GM06990 (cell line): ENCODE results near the gene COLEC12.

Experiments used
- DNase-seq: peaks from one replicate; pipeline ENCODE4 v3.0.0-alpha.2; 2011; ENCODE audit not compliant: insufficient read length; ENCODE audit errors: extremely low read depth
- H3K27me3 ChIP-seq: replicated peaks from 2 replicates; pipeline ENCODE4 v1.6.0; 2011; ENCODE audit warnings: low read length; ENCODE audit not compliant: control insufficient read depth, insufficient read depth
- H3K36me3 ChIP-seq: 2 replicates; pipeline ENCODE4 v1.5.1; 2011; ENCODE audit warnings: low read length; ENCODE audit not compliant: control insufficient read depth, insufficient read depth
- H3K4me3 ChIP-seq: replicated peaks from 2 replicates; pipeline ENCODE4 v1.5.1; 2011; ENCODE audit warnings: low read depth, mild to moderate bottlenecking, control low read depth, low read length
- CTCF ChIP-seq: IDR thresholded peaks from 2 replicates; pipeline ENCODE4 v1.5.1; 2011; ENCODE audit warnings: low read length, control low read depth, mild to moderate bottlenecking, inconsistent platforms; ENCODE audit not compliant: insufficient read depth, poor library complexity, severe bottlenecking

The COLEC12 gene

DNA sequence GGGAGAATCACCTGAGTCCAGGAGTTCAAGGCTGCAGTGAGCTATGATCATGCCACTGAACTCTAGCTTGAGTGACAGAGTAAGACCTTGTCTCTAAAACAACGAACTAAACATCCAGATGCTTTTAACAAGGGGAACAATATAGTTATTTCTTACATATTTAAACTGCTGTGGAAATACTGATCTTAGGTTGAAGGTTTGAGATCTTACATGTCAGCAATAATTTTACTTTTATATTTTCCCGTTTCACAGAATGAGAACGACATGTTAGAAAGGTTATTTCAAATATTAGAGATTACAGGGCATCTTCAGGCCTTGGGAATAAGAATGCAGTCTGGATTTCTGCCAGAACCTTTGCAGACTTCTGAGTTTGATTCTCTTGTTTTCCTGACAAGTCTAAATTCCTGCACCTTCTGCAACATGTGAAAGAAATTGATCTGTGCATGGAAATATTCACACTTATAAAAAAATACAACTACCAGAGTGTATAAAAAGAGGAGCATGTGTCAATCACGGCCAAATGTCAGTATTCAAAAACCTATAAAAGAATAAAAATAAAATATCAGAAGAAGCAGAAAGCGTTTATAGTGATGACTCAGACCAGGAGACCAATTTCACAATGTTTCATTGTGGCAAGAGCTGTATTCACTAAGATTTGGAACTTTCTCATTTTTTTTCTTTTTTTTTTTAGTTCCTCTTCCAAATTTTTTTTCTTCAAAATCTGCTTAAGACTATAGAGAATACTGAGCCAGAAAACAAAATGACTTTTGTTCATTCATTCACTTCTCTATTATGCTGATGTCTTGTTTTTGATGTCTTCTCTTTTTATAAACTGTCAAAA is 29.6 kb downstream of the COLEC12 start:
- no peaks in the 10 kb centered on the region for H3K27me3 ChIP-seq
- H3K4me3 ChIP-seq, result no peak overlapping the region
- no peak for TF ChIP-seq CTCF
- no peaks in the 10 kb centered on the region for H3K36me3 ChIP-seq
- no peak for DNase-seq

DNA sequence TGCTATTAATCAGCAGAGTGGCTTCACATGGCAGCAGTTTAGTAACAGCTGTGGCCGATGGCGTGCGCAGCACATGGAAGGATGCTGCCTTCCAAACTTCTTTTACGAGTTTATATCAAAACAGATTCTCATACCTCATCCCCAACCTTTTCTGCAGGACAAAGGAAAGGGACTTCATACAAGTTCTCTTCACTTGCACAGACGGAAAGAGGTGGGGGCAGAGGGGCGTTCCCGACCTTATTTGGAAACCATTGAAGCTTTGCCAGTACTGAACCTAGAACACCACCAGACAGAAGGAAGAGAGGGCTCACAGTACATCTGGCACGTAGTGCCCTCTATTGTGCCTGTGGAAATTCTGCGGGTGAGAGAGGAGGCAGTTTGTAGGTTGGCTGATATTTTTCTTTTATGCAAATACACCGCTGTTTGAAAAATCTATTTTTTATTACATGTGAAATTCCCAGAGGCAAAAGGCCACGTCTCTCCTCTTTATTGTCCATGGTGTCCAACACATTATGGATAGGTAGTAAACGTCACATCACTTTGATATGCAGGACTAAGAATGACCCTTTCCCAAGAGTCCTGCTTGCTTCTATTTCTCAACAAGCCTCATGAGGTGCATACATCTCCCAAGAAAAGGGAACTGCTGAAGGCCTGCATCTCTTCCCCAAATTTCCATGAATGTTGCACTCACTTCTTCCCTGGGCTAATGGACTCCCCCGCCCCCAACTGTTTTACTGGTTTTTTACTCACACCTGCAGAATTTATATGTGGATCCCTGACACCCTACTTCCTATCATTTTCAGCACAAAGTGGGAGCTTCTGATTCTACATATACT is 31.3 kb downstream of the COLEC12 start:
- H3K4me3 ChIP-seq, result no peak overlapping the region
- no peaks in the 10 kb centered on the region for H3K36me3 ChIP-seq
- no peaks in the 10 kb centered on the region for H3K27me3 ChIP-seq
- no peak for DNase-seq
- no peak for TF ChIP-seq CTCF

DNA sequence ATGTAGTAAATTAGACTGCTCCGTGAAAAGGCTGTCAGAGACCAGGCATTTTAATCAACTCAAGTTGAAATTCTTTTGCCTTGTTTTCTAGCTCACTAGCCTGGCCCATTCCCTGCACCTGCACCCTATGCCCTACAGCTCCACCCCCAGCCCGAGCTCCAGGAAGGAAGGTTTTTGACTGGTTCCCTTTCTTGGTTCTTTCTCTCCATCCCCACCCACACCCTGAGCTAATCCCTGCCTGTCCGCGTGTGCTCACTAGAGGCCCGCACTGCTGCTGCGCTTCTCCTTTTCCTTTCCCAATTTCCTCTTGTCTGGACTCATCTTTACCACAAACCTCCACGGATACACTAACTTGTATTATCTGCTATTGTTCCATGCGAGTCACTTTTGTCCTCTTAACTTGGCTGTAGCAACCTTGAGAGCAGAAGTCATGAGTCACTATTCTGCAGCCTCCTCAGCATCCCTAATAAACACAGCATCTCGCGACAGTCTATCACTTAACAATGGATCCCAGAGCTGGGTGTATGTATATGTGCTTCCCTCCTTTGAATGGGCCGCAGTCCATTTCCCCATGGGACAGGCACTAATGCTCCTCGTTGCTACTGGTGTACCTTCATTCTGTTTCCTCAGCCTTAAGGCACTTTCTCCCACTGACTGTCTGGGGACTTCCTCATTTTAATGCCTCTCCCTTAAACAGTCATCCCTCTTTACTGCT is 36.5 kb downstream of the COLEC12 start:
- no peaks in the 10 kb centered on the region for H3K36me3 ChIP-seq
- no peaks in the 10 kb centered on the region; the same call in 1 of the 2 replicates for H3K27me3 ChIP-seq
- DNase-seq, result no peak
- no peak for TF ChIP-seq CTCF
- H3K4me3 ChIP-seq, result no peak overlapping the region

DNA sequence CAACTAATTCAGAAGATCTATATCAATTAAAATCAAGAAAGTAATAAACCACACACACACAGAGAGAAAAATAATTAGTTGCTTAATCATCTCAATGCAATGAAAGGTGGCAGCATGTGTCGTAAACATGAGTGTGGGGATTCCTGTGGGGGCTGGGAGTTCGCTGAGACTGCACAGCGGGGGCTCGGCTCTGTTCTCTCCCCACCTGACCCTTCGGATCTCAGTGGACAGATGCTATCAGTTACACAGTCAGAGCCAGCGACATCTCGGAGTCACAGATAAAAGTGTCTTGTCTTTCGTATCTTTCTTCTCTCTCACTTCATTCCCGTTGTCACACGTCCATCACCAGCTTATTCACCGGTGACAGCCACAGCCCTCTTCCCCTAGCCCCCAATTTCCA is 37.1 kb downstream of the COLEC12 start:
- DNase-seq, result no peak
- no peak overlapping the region for H3K4me3 ChIP-seq

More for the DNA sequence above, 37.1 kb downstream of the COLEC12 start:
- Histone ChIP-seq H3K36me3 (no peaks in the 10 kb centered on the region), H3K27me3 (no peaks in the 10 kb centered on the region; the same call in 1 of the 2 replicates)
- TF ChIP-seq CTCF, result no peak
